HCT116 (cell line): ENCODE data around the gene KLK6. TPM values are rescaled to one million over a fixed set of nuclear protein-coding genes. Genes with fewer than 3 reads are reported as not detected.

Experiments
- ATAC-seq: fragments of 200-7000 bp; cut with Tn5 transposase; 2 replicates; pipeline ENCODE4 v1.9.1; 2020; ENCODE audit warnings: mild to moderate bottlenecking, moderate library complexity
- BruUV-seq: library from RNA; stranded (reverse); fragments of 400-500 nt; replicated peaks from 2 replicates; lab custom pipeline; 2021; lab: Mats Ljungman, UMichigan
- CTCF ChIA-PET: fragments of 300-600 bp; sonication (Branson Sonifier 250); formaldehyde crosslinking; loops from one replicate; lab custom pipeline; 2021; ENCODE audit warnings: antibody characterized with exemption; lab: Charles Lee
- POLR2A ChIA-PET: fragments of 300-600, 350-600 bp; sonication (Branson Sonifier 250); formaldehyde crosslinking; loops from one replicate; lab custom pipeline; 2021; ENCODE audit warnings: antibody characterized with exemption; lab: Charles Lee
- RAD21 ChIA-PET, 2 experiments: fragments of 300-600 bp; sonication (Branson Sonifier 250); formaldehyde crosslinking; loops; one replicate each; lab custom pipeline; 2023; ENCODE audit warnings: low total read pairs in 2 of 2; ENCODE audit not compliant: uncharacterized antibody in 2 of 2, unreplicated experiment in 2 of 2, low non-redundant PET in 1 of 2; lab: Charles Lee
- DNase-seq: peaks from one replicate; pipeline ENCODE4 v3.0.0-alpha.2; 2010; ENCODE audit warnings: low read depth, low spot score
- H2AFZ ChIP-seq: fragments of 200-600 bp; shearing (Covaris generic), sonication (generic); 2 replicates; pipeline ENCODE4 v1.6.1; 2017; ENCODE audit warnings: low read depth, mixed run types, mixed read lengths, antibody characterized with exemption, low read length; ENCODE audit not compliant: poor library complexity, severe bottlenecking
- H3K27ac ChIP-seq: 2 replicates; pipeline ENCODE4 v1.5.1; 2012; ENCODE audit warnings: low read depth, low read length
- H3K27me3 ChIP-seq: fragments of 200-600 bp; sonication (generic); 2 replicates; pipeline ENCODE4 v1.6.1; 2016; ENCODE audit warnings: mixed run types, low read length, mixed read lengths; ENCODE audit not compliant: insufficient read depth
- H3K36me3 ChIP-seq, 2 experiments: fragments of 200-500 bp in 1 of 2; fragments of 200-600 bp in 1 of 2; sonication (Bioruptor generic) in 1 of 2; sonication (generic) in 1 of 2; 2 replicates each; pipeline versions ENCODE4 v1.5.1 to v1.6.1; 2014 to 2016; ENCODE audit warnings: low read length in 2 of 2, inconsistent platforms in 1 of 2, mixed read lengths in 1 of 2, mixed run types in 1 of 2; ENCODE audit not compliant: insufficient read depth in 2 of 2, control insufficient read depth in 1 of 2
- H3K4me1 ChIP-seq, 2 experiments: fragments of 200-600 bp in 1 of 2; sonication (generic) in 1 of 2; 2 replicates each; pipeline versions ENCODE4 v1.5.1 to v1.6.1; 2012 to 2017; ENCODE audit warnings: low read length in 2 of 2, inconsistent platforms in 1 of 2, mild to moderate bottlenecking in 1 of 2, mixed read lengths in 1 of 2, mixed run types in 1 of 2, moderate library complexity in 1 of 2; ENCODE audit not compliant: insufficient read depth in 2 of 2, control insufficient read depth in 1 of 2
- H3K4me2 ChIP-seq: fragments of 200-600 bp; sonication (generic); 2 replicates; pipeline ENCODE4 v1.6.1; 2017; ENCODE audit warnings: mixed run types, low read length, mixed read lengths
- H3K4me3 ChIP-seq, 2 experiments: fragments of 200-600 bp in 1 of 2; sonication (generic) in 1 of 2; replicated peaks in 1 of 2; 2 replicates each; pipeline ENCODE4 v1.5.1; 2011 to 2016; ENCODE audit warnings: low read length in 2 of 2, control low read depth in 1 of 2, low read depth in 1 of 2, mild to moderate bottlenecking in 1 of 2, mixed read lengths in 1 of 2, mixed run types in 1 of 2
- H3K79me2 ChIP-seq: fragments of 200-600 bp; sonication (generic); 2 replicates; pipeline ENCODE4 v1.6.1; 2017; ENCODE audit warnings: mild to moderate bottlenecking, mixed run types, low read length, moderate library complexity, mixed read lengths; ENCODE audit not compliant: insufficient read depth
- H3K9ac ChIP-seq: fragments of 200-600 bp; sonication (generic); 2 replicates; pipeline ENCODE4 v1.6.1; 2016; ENCODE audit warnings: low read length, mixed read lengths
- H3K9me2 ChIP-seq: fragments of 200-600 bp; sonication (generic), shearing (Covaris generic); 2 replicates; pipeline ENCODE4 v1.6.1; 2017; ENCODE audit warnings: mixed run types, mild to moderate bottlenecking, moderate library complexity; ENCODE audit not compliant: insufficient read depth
- H3K9me3 ChIP-seq, 2 experiments: fragments of 200-500 bp in 1 of 2; fragments of 200-600 bp in 1 of 2; sonication (Bioruptor generic) in 1 of 2; sonication (generic) in 1 of 2; 2 replicates each; pipeline ENCODE4 v1.6.1; 2014 to 2017; ENCODE audit warnings: low read length in 2 of 2, mixed read lengths in 2 of 2, inconsistent platforms in 1 of 2, low read depth in 1 of 2, mild to moderate bottlenecking in 1 of 2, mixed run types in 1 of 2, moderate library complexity in 1 of 2; ENCODE audit not compliant: control insufficient read depth in 1 of 2, insufficient read depth in 1 of 2
- H4K20me1 ChIP-seq: fragments of 200-600 bp; sonication (generic), shearing (Covaris generic); 2 replicates; pipeline ENCODE4 v1.6.1; 2017; ENCODE audit warnings: mixed run types, mild to moderate bottlenecking, moderate library complexity; ENCODE audit not compliant: insufficient read depth
- EZH2 ChIP-seq: fragments of 200-600 bp; sonication (generic); IDR thresholded peaks from 2 replicates; pipeline ENCODE4 v1.6.1; 2017; ENCODE audit warnings: antibody characterized with exemption, mixed run types
- EZH2phosphoT487 ChIP-seq: fragments of 200-600 bp; IDR thresholded peaks from 2 replicates; pipeline ENCODE4 v1.6.1; 2018; ENCODE audit warnings: antibody characterized with exemption, borderline replicate concordance
- JUND ChIP-seq: IDR thresholded peaks from 2 replicates; pipeline ENCODE4 v1.6.1; 2012
- POLR2A ChIP-seq: IDR thresholded peaks from 2 replicates; pipeline ENCODE4 v1.7.0; 2011; ENCODE audit warnings: borderline replicate concordance; ENCODE audit not compliant: insufficient read depth, insufficient read length; ENCODE audit errors: extremely low read depth
- POLR2AphosphoS5 ChIP-seq: IDR thresholded peaks from 2 replicates; pipeline ENCODE4 v1.6.1; 2011; ENCODE audit warnings: mild to moderate bottlenecking, low read depth, low read length, moderate library complexity
- SIN3A ChIP-seq: IDR thresholded peaks from 2 replicates; pipeline ENCODE4 v1.6.1; 2012; ENCODE audit warnings: low read depth
- SP1 ChIP-seq: IDR thresholded peaks from 2 replicates; pipeline ENCODE4 v1.6.1; 2012; ENCODE audit warnings: low read depth
- SRF ChIP-seq: IDR thresholded peaks from 2 replicates; pipeline ENCODE4 v1.6.1; 2012; ENCODE audit warnings: low read depth
- TCF7L2 ChIP-seq: IDR thresholded peaks from 2 replicates; pipeline ENCODE4 v1.7.0; 2011; ENCODE audit warnings: borderline replicate concordance, inconsistent platforms; ENCODE audit not compliant: insufficient read depth, insufficient read length; ENCODE audit errors: extremely low read depth
- intact Hi-C: fragments of 100-400 bp; cut with micrococcal nuclease; formaldehyde crosslinking; loops from 2 replicates; pipeline ENCODE4 v1.10.0; 2022
- total RNA-seq: library from RNA; stranded (reverse); gene quantifications from one replicate; pipeline ENCODE4 v1.2.1, GENCODE V29; 2021; ENCODE audit not compliant: unreplicated experiment
- TF ChIP-seq, protein P1 (sequence below): IDR thresholded peaks from 2 replicates; pipeline ENCODE4 v1.6.1; 2012

KLK6 gene
- total RNA-seq, 1 experiment from 2014 or later = 40.5 TPM

GRCh38 chr19:50910722-50911121 is 58.7 kb downstream of the KLK6 start:
- peaks cover 4 to 26% of the 10 kb centered on the region in 2 experiments; a peak in 3 of 4 replicates for H3K4me1 ChIP-seq
- DNase-seq (no peak), ATAC-seq (no peak)
- H3K27me3 ChIP-seq = peaks cover 9% of the 10 kb centered on the region
- H3K9me2 ChIP-seq = no peaks in the 10 kb centered on the region
- intact Hi-C loops = no loop called here
- no peak for TF ChIP-seq JUND
- no peak for TF ChIP-seq EZH2
- no peak for TF ChIP-seq SIN3A
- no peak for TF ChIP-seq TCF7L2
- no peak for TF ChIP-seq EZH2phosphoT487
- TF ChIP-seq POLR2AphosphoS5 = no peak
- TF ChIP-seq SP1 = no peak
- no peak for TF ChIP-seq SRF
- TF ChIP-seq POLR2A = no peak
- no TSS peak for BruUV-seq
- H3K4me2 ChIP-seq = no peak overlapping the region
- H4K20me1 ChIP-seq = no peaks in the 10 kb centered on the region
- no peak overlapping the region for H2AFZ ChIP-seq
- H3K9ac ChIP-seq = no peak overlapping the region
- CTCF ChIA-PET = no interaction called here
- POLR2A ChIA-PET = no interaction called here
- RAD21 ChIA-PET = no interaction called here
- no peaks in the 10 kb centered on the region for H3K36me3 ChIP-seq
- no peaks in the 10 kb centered on the region for H3K9me3 ChIP-seq
- H3K4me3 ChIP-seq = no peak overlapping the region
- no peak overlapping the region for H3K27ac ChIP-seq
- H3K79me2 ChIP-seq = no peaks in the 10 kb centered on the region

DNA sequence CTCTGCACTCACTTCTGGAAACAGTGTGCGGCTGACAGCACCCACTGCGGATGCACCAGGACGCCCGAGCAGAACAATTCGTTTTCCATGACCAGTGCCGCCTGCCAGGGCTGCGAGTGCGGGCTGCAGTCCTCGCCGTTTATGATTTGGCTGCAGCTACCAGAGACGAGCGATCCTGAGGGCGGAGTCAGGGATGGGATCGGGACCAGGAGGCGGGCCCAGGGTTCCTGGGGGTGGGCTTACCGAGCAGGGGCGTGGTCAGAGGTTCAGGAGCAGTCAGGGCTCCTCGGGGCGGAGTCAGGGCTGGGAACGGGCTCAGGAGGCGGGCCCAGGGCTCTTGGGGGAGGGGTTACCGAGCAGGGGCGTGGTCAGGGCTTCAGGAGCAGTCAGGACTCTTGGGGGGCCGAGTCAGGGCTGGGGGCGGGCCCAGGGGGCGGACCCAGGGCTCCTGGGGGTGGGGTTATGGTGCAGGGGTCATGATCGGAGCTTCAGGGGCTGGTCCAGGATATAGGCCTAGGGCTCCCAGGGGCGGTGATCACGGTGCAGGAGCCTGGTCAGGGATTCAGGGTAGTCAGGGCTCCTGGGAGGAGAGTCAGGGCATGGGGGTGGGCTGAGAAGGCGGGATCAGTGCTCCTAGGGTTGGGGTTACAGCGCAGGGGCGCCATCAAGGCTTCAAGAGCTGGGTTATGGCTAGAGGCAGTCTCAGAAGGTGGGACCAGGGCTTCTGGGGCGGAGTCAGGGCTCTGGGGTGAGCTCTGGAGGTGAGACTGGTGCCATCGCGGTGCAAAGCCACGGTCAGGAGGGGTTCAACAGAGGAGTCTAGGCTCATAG is 59.9 kb downstream of the KLK6 start:
- no TSS peak for BruUV-seq
- POLR2A ChIA-PET = interaction anchor here (1.2 kb wide), 1 partner anchor 13 kb away, joined by 3 read pairs; no protein-coding TSS in a partner anchor
- H3K4me3 ChIP-seq = peak overlapping the region; percentile 27 to 55
- H3K36me3 ChIP-seq = no peaks in the 10 kb centered on the region
- H3K9ac ChIP-seq = no peak overlapping the region
- H4K20me1 ChIP-seq = no peaks in the 10 kb centered on the region
- CTCF ChIA-PET = interaction anchor here (0.7 to 2.4 kb wide), 6 partner anchors 12 to 187 kb away, joined by 3 to 19 read pairs (median 4); no protein-coding TSS in a partner anchor
- peaks cover 9% of the 10 kb centered on the region for H3K27me3 ChIP-seq
- H3K9me3 ChIP-seq = no peaks in the 10 kb centered on the region
- no peaks in the 10 kb centered on the region for H3K79me2 ChIP-seq
- intact Hi-C loops = loop anchor here (5.0 kb wide), 1 partner anchor 188 kb away; no protein-coding TSS in a partner anchor
- DNase-seq (peak; percentile 85), ATAC-seq (peak; percentile 97)
- TF ChIP-seq, protein P1, sequence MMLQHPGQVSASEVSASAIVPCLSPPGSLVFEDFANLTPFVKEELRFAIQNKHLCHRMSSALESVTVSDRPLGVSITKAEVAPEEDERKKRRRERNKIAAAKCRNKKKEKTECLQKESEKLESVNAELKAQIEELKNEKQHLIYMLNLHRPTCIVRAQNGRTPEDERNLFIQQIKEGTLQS = no peak
- TF ChIP-seq TCF7L2 = no peak
- no peak for TF ChIP-seq EZH2phosphoT487
- TF ChIP-seq JUND = no peak
- RAD21 ChIA-PET = interaction anchor here (0.6 to 0.7 kb wide), 4 partner anchors 13 to 115 kb away, joined by 3 to 5 read pairs (median 4); no protein-coding TSS in a partner anchor
- peak overlapping the region; percentile 93 for H3K4me2 ChIP-seq
- peaks cover 4 to 26% of the 10 kb centered on the region in 2 experiments; a peak in 3 of 4 replicates for H3K4me1 ChIP-seq
- peak overlapping the region; percentile 92 for H2AFZ ChIP-seq
- H3K27ac ChIP-seq = no peak overlapping the region
- H3K9me2 ChIP-seq = no peaks in the 10 kb centered on the region

Other genes starting within 250 kb of the KLK6 start
- 3.0 TPM for gene SHANK1, start 249.8 kb downstream of the KLK6 start, total RNA-seq
- gene CLEC11A, start 246.2 kb downstream of the KLK6 start, total RNA-seq = 7.1 TPM
- gene GPR32, start 199.1 kb downstream of the KLK6 start, total RNA-seq = not detected
- gene ACP4, start 179.2 kb downstream of the KLK6 start, total RNA-seq = not detected
- gene KLK1, start 145.8 kb downstream of the KLK6 start, total RNA-seq = 3.3 TPM
- not detected for gene KLK15, start 136.0 kb downstream of the KLK6 start, total RNA-seq
- not detected for gene KLK3, start 114.7 kb downstream of the KLK6 start, total RNA-seq
- gene KLK2, start 96.2 kb downstream of the KLK6 start, total RNA-seq = not detected
- 0.84 TPM for gene KLK4, start 58.2 kb downstream of the KLK6 start, total RNA-seq
- gene KLK5, start 16.6 kb downstream of the KLK6 start, total RNA-seq = 1.2 TPM
- gene KLK7, start 14.3 kb upstream of the KLK6 start, total RNA-seq = 30.5 TPM
- gene KLK8, start 32.0 kb upstream of the KLK6 start, total RNA-seq = 92.8 TPM
- gene KLK10, start 50.1 kb upstream of the KLK6 start, total RNA-seq = 33.6 TPM
- gene KLK11, start 57.0 kb upstream of the KLK6 start, total RNA-seq = not detected
- not detected for gene KLK12, start 65.4 kb upstream of the KLK6 start, total RNA-seq
- gene KLK13, start 95.5 kb upstream of the KLK6 start, total RNA-seq = 3.2 TPM
- gene KLK14, start 113.3 kb upstream of the KLK6 start, total RNA-seq = 0.76 TPM
- 14.0 TPM for gene CTU1, start 138.8 kb upstream of the KLK6 start, total RNA-seq
- not detected for gene SIGLEC9, start 155.3 kb upstream of the KLK6 start, total RNA-seq
- gene SIGLEC7, start 172.7 kb upstream of the KLK6 start, total RNA-seq = not detected